NCI-H460 (cell line): Measurements from ENCODE around the gene SCAP. TPM values are rescaled to one million over a fixed set of nuclear protein-coding genes. Genes with fewer than 3 reads are reported as not detected.
"Not testable (repeated sequence)": the region's sequence is repeated elsewhere in the genome, so short reads cannot be mapped to it uniquely, and the experiment has no call there.

Experiments used
- DNase-seq: peaks from one replicate; pipeline ENCODE4 v3.0.0-alpha.2; 2016; ENCODE audit warnings: low read depth; ENCODE audit errors: extremely low read depth
- total RNA-seq: library from RNA; depleted of rRNA; stranded (reverse); fragments of >200 nt; shearing (Covaris generic); gene quantifications from 2 replicates; pipeline ENCODE4 v1.2.3, GENCODE V29; 2014

Gene SCAP
- total RNA-seq, 1 experiment from 2014 or later: 28.0 TPM

GRCh38 chr3:47482366-47482765, 6.6 kb upstream of the SCAP start:
- DNase-seq: no peak

DNA sequence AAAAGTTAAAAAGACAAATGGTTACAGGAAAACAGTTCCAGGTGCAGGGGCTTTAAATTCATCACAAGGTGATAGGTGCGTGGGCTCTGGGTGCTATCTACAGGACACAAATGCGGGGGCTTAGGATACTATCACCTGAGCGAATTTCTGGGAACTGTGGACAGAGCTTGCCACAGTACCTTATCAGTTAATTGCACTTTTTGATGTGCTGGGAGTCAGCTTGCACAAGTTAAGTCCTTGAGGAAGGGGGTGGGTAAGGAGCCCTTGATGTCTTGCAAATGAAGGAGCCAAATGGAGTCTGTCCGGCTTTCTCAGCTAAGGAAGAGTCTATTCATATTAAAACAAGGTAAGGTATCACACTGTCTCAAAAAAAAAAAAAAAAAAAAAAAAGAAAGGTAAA, 6.0 kb upstream of the SCAP start:
- not testable (repeated sequence) for DNase-seq

DNA sequence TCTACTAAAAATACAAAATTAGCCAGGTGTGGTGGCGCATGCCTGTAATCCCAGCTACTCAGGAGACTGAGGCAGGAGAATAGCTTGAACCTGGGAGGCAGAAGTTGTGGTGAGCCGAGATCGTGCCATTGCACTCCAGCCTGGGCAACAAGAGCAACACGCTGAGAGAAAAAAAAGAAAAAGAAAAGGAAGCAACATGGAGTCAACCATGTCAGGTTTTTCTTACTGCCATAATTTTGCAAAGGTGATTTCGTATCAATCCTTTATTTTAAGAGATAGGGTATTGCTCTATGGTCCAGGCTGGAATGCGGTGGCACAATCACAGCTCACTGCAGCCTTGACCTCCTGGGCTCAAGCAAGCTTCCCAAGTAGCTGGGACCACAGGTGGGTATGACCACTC, 4.5 kb upstream of the SCAP start:
- not testable (repeated sequence) for DNase-seq

DNA sequence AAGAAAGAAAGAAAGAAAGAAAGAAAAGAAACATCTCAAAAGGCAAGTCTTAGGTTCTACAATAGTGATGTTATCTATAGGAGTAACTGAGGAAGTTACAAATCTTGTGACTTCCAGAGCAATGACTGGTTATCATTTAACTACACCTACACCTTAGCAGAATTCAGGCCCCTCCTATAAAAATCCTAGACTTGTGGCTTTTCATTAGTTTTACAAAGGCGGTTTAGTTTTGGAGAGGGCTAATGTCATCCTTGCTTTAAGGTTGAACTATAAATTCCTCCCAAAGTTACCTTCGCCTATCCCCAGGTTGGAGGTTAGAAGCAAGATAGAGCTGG, 4.1 kb upstream of the SCAP start:
- DNase-seq: no peak

- no peak for DNase-seq
Observed at GRCh38 chr3:47478022-47478421, 2.3 kb upstream of the SCAP start.

DNA sequence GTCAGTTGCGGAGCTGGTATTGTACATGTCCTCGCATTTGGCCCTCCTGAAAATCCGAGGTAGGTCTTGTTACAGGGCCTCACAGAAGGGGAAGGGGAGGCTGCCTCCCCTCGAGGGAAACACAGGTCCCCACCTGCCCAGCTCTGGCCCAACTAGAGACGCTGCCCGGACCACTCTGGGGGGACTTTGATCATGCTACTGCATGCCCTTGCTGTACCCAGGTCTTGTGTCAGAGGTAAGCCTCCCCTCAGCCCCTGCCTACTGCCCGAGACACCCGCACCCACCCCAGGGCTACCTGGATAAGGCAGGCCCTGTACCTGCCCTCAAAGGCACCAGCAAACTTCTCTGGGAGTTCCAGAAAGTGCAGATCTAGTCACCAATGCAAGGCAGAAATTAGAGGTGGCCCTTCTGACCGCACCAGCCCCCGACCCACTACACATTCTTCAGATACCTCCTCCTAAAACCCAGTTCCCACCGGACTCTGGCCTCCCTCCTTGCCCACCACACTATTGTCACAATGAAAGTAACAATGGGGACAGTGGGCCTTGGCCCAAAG, 981 bp upstream of the SCAP start:
- DNase-seq: no peak

DNA sequence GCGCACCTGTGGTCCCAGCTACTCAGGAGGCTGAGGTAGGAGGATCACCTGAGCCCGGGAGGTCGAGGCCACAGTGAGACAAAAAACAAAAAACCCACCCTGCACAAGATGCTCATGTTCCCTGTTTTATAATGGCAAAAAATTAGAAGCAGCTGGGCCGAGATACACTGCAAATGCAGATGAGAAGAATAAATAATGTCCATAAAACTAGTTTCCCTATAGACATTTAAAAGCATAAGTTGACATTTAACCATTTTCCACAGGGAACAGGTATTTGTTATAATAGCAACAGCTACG, 537 bp upstream of the SCAP start:
- no peak for DNase-seq

DNA sequence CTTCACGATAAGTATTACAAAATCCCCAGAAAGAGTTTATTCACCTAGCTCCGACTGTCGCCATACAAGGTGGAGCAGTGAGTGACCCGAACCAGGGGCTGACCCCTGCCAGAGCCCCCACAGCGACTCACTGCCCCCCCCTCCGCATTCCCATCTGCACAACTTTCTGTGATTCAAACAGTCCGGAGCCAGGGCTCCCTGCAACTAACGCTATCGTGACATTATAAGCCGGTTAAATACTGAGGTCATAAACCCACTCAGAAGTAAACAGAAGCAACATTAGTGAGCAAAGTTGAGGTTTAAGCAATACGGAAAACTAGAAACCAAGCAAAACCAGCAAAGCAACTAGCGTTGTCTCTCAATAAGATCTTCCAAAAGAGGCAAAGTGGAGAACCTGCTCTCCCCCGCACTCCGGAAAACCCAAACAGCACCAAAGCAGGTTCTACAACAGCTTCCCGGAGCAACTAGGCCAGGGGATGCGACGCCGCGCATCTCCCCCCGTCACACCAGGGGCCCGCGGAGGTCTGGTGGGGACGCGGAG, 642 bp downstream of the SCAP start:
- no peak for DNase-seq

- DNase-seq: no peak
Observed at GRCh38 chr3:47473391-47473790, 2.4 kb downstream of the SCAP start.

DNA sequence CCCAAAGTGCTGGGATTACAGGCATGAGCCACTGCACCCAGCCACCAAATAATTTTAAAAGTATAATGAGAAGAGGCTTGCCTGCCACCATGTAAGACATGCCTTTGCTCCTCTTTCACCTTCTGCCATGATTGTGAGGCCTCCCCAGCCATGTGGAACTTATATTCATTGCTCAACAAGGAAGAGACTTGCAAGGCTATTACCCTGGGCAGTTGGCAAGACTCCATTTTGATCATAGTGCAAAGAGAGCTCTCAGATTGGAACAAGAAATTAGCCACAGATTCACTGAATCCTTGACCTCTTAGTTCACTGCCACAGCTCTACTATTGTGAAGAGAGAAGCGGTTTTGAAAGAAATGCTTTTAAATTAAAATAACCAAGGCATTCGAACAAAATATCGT, 6.1 kb downstream of the SCAP start:
- no peak for DNase-seq

DNA sequence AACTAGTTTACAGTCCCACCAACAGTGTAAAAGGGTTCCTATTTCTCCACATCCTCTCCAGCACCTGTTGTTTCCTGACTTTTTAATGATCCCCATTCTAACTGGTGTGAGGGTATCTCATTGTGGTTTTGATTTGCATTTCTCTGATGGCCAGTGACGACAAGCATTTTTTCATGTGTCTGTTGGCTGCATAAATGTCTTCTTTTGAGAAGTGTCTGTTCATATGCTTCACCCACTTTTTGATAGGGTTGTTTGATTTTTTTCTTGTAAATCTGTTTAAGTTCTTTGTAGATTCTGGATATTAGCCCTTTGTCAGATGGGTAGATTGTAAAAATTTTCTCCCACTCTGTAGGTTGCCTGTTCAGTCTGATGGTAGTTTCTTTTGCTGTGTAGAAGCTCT, 7.4 kb downstream of the SCAP start:
- not testable (repeated sequence) for DNase-seq

DNA sequence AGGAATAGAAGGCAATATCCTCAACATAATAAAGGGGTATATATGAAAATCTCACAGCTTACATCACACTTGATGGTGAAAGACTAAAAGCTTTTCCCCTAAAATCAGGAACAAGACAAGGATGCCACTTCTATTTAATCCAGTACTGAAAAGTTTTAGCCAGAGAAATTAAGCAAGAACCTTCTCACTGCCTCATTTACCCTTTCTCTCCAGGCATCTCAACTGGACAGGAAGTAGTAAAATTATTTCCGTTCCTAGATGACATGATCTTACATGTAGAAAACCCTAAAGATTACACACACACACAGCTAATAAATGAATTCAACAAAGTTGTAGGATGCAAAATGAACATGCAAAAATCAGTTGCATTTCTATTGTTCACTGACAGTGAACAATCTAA, 11.2 kb downstream of the SCAP start:
- no peak for DNase-seq

DNA sequence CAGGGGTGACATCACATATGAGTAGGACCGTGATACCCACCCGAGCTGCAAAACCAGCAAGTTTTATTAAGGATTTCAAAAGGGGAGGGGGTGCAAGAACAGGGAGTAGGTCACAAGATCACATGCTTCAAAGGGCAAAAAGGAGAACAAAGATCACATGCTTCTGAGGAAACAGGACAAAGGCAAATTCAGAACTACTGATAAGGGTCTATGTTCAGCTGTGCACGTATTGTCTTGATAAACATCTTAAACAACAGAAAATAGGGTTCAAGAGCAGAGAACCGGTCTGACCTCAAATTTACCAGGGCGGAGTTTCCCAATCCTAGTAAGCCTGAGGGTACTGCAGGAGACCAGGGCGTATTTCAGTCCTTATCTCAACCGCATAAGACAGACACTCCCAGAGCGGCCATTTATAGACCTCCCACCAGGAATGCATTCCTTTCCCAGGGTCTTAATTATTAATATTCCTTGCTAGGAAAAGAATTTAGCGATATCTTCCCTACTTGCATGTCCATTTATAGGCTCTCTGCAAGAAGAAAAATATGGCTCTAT, 16.1 kb downstream of the SCAP start:
- DNase-seq: not testable (repeated sequence)

DNA sequence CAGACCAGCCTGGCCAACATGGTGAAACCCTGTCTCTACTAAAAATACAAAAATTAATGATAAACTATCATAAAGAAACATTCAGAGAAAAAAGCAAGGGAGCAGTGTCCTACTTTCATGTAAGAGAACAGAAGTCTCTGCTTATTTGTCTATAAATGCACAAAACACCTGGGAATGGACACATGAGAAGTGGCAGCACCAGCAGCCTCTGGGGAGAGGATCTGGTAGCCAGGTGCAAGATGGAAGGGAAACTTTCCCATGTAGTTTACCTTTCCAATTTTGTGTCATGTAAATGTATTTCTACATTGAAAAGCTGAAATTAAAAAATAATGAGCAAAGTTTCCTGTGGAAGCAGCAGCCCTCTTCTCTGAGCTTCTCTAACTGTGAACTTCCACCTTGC, 18.8 kb downstream of the SCAP start:
- no peak for DNase-seq

- DNase-seq: no peak
Observed at GRCh38 chr3:47455806-47456452, 19.8 kb downstream of the SCAP start.

DNA sequence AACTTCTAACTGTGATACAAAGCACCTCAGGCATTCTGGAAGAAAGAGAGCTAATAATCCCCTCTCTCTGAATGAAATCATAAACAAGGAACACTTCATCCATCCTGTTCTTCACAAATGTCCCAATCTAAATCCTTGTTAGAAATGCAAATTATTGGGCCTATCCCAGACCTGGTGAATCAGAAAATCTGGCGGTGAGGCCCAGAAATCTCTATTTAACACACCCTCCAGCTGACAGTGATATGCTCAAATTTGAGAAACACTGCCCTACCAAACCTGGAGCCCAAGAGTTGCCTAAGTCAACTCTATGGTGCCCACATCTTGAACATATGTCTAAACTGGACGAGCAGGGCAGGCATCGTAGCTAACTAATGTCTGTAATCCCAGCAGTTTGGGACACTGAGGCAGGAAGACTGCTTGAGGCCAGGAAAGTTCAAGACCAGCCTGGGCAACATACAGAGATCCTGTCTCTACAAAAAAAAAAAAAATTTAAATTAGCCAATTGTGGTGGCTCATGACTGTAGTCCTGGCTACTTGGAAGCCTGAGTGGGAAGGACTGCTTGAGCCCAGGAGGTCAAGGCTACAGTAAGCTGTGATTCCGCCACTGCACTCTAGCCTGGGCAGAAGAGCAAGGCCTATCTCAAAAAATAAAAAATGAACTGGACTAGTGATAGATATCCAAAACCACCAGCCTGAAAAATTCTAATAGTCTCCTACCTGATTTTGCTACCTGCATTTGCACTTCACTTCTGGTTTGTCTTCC, 23.1 kb downstream of the SCAP start:
- no peak for DNase-seq

- DNase-seq: no peak
Observed at GRCh38 chr3:47444103-47444502, 31.6 kb downstream of the SCAP start.

- DNase-seq: no peak
Observed at GRCh38 chr3:47443611-47443995, 32.1 kb downstream of the SCAP start.

DNA sequence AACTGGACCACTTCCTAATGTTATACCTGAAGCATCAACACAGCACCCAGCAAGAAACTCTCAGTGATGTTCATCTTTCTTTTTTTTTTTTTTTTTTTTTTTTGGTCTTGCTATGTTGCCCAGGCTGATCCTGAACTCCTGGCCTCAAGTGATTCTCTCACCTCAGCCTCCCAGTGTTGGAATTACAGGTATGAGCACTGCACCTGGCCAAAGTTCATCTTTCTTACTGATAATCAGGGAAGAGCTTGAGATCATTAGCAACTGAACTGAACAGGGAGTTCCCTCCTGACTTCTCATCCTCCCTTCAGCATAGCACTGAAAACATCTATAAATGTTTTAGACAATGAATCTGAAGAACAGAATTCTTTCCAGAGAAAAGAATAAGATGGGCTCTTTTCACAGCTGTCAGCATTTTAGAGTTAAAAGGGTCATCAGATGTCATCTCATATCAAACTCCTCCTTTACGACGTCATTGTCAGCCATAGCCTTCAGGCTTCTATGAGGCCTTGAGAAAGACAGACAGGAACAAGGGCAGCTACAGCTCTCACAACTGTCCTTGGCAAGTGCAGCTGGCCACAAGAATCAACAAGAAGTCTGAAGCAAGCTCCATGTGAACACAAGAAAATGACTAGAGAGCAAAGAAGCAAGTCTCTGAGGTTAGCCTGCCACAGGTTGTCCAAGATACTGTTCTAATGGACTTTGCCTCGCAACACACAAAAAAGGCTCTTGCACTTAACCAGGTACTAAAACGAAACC, 33.8 kb downstream of the SCAP start:
- no peak for DNase-seq

DNA sequence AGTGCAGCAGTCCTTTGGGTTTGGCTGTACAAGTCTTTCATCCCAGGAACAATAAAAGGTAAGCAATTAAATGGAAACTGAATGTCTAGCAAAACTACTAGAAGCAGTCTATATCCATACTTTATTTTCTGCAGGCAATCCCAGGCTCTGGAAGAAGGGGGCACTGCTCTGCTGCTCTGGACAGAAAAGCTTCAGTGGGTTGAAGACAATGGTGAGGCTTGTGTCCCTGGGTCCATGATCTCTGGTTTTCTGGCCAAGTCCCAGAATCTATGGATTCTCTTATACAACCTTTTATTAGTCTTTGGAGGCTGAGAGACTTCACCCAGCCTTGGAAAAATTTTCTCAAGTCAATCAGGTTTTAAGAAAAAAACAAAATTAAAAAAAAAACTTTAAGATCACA, 35.6 kb downstream of the SCAP start:
- no peak for DNase-seq

GRCh38 chr3:47436180-47436579, 39.6 kb downstream of the SCAP start:
- no peak for DNase-seq
